BJ (cell line): ENCODE data around the gene KCNG2. TPM values are rescaled to one million over a fixed set of nuclear protein-coding genes. Genes with fewer than 3 reads are reported as not detected.

ENCODE experiments used
- CTCF ChIA-PET: fragments of 350-600 bp; formaldehyde crosslinking; extraction: SDS; loops from one replicate; lab custom pipeline; 2021; ENCODE audit warnings: antibody characterized with exemption, inconsistent platforms; lab: Yijun Ruan, JAX
- POLR2A ChIA-PET: fragments of 300-600 bp; sonication (Branson Sonifier 250); formaldehyde crosslinking; extraction: SDS; loops from one replicate; lab custom pipeline; 2021; ENCODE audit warnings: antibody characterized with exemption; lab: Charles Lee
- DNase-seq: peaks from one replicate; pipeline ENCODE4 v3.0.0-alpha.2; 2011; ENCODE audit warnings: low read depth
- H3K27me3 ChIP-seq: 2 replicates; pipeline ENCODE4 v1.6.0; 2011; ENCODE audit warnings: low read length; ENCODE audit not compliant: control insufficient read depth, insufficient read depth
- H3K36me3 ChIP-seq: 2 replicates; pipeline ENCODE4 v1.5.1; 2011; ENCODE audit warnings: low read length; ENCODE audit not compliant: control insufficient read depth, insufficient read depth
- H3K4me3 ChIP-seq: 2 replicates; pipeline ENCODE4 v1.5.1; 2011; ENCODE audit warnings: low read depth, mild to moderate bottlenecking, control low read depth, low read length
- polyA plus RNA-seq: library from polyadenylated mRNA; depleted of rRNA; stranded (reverse); fragments of >200 nt; gene quantifications from 2 replicates; pipeline ENCODE4 v1.2.3, GENCODE V29; 2011
- TF ChIP-seq, protein P1 (sequence below): IDR thresholded peaks from 2 replicates; pipeline ENCODE4 v1.5.1; 2011; ENCODE audit warnings: low read depth, mild to moderate bottlenecking, control low read depth, inconsistent platforms, low read length, moderate library complexity; ENCODE audit not compliant: insufficient read depth

The KCNG2 gene
- polyA plus RNA-seq, 1 experiment, result not detected

- H3K36me3 ChIP-seq, result no peaks in the 10 kb centered on the region
- TF ChIP-seq, protein P1, sequence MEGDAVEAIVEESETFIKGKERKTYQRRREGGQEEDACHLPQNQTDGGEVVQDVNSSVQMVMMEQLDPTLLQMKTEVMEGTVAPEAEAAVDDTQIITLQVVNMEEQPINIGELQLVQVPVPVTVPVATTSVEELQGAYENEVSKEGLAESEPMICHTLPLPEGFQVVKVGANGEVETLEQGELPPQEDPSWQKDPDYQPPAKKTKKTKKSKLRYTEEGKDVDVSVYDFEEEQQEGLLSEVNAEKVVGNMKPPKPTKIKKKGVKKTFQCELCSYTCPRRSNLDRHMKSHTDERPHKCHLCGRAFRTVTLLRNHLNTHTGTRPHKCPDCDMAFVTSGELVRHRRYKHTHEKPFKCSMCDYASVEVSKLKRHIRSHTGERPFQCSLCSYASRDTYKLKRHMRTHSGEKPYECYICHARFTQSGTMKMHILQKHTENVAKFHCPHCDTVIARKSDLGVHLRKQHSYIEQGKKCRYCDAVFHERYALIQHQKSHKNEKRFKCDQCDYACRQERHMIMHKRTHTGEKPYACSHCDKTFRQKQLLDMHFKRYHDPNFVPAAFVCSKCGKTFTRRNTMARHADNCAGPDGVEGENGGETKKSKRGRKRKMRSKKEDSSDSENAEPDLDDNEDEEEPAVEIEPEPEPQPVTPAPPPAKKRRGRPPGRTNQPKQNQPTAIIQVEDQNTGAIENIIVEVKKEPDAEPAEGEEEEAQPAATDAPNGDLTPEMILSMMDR, result no peak
- DNase-seq, result no peak
- peaks cover 5% of the 10 kb centered on the region for H3K27me3 ChIP-seq
- ChIA-PET CTCF (no interaction called here), POLR2A (no interaction called here)
- no peak overlapping the region for H3K4me3 ChIP-seq
Observed at GRCh38 chr18:79774111-79774510, 23.6 kb upstream of the KCNG2 start.

GRCh38 chr18:79775441-79776221 is 22.1 kb upstream of the KCNG2 start:
- Histone ChIP-seq H3K36me3 (no peaks in the 10 kb centered on the region), H3K4me3 (no peak overlapping the region), H3K27me3 (peaks cover 5% of the 10 kb centered on the region)
- TF ChIP-seq, protein P1, result no peak
- ChIA-PET CTCF (no interaction called here), POLR2A (no interaction called here)
- no peak for DNase-seq

DNA sequence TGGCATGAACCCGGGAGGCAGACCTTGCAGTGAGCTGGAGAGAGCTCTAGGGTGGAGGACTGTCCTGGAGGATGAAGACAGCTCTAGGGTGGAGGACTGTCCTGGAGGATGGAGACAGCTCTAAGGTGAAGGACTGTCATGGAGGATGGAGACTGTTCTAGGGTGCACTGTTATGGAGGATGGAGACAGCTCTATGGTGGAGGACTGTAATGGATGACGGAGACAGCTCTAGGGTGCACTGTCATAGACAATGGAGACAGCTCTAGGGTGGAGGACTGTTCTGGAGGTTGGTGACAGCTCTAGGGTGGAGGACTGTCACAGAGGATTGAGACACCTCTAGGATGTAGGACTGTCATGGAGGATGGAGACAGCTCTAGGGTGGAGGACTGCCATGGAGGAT is 21.1 kb upstream of the KCNG2 start:
- ChIA-PET CTCF (interaction anchor here (0.6 to 1.1 kb wide), 2 partner anchors 9 to 96 kb away, joined by 3 read pairs; no protein-coding TSS in a partner anchor), POLR2A (no interaction called here)
- Histone ChIP-seq H3K27me3 (peaks cover 5% of the 10 kb centered on the region), H3K4me3 (no peak overlapping the region), H3K36me3 (no peaks in the 10 kb centered on the region)
- no peak for DNase-seq
- TF ChIP-seq, protein P1, result no peak

- Histone ChIP-seq H3K4me3 (no peak overlapping the region), H3K27me3 (peaks cover 5% of the 10 kb centered on the region), H3K36me3 (no peaks in the 10 kb centered on the region)
- no peak for DNase-seq
- ChIA-PET CTCF (no interaction called here), POLR2A (no interaction called here)
- TF ChIP-seq, protein P1, result no peak
Observed at GRCh38 chr18:79778291-79778791, 19.4 kb upstream of the KCNG2 start.

GRCh38 chr18:79779021-79779699 is 18.6 kb upstream of the KCNG2 start:
- TF ChIP-seq, protein P1, result no peak
- DNase-seq, result no peak
- no peaks in the 10 kb centered on the region for H3K36me3 ChIP-seq
- ChIA-PET POLR2A (no interaction called here), CTCF (no interaction called here)
- no peak overlapping the region for H3K4me3 ChIP-seq
- H3K27me3 ChIP-seq, result peaks cover 5% of the 10 kb centered on the region
